ENCODE results near the gene COP1.

DNA sequence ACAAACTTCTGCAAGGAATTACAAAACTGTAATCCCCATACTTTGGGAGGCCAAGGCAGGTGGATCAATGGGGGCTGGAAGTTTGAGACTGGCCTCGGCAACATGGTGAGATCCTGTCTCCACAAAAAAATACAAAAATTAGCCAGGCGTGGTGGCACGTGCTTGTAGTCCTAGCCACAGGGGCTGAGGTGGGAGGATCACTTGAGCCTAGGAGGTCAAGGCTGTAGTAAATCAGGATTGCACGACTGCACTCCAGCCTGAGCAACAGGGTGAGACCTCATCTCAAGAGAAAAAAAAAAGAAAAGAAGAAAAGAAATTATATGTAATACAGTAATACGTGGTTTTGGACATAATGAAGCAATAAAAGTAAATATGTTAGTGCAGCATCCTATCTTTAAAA lies 138.2 kb downstream of the COP1 start:
- TF ChIP-seq POLR2A (IDR thresholded peaks at IDR 0.05) (no peak), CTCF (IDR thresholded peaks at IDR 0.05) (no peak)

All from breast epithelium (tissue), 3 donors.